H9 (cell line): Measurements from ENCODE around the gene CDC40. TPM values are rescaled to one million over a fixed set of nuclear protein-coding genes. Genes with fewer than 3 reads are reported as not detected.

Source experiments
- DNase-seq: peaks from one replicate; pipeline ENCODE4 v3.0.0-alpha.2; 2017
- H2AFZ ChIP-seq: one replicate; pipeline ENCODE4 v1.6.1; 2013; ENCODE audit warnings: mild to moderate bottlenecking, low read length, control low read depth, moderate library complexity
- H2AK5ac ChIP-seq: 2 replicates; pipeline ENCODE4 v1.6.1; 2013; ENCODE audit warnings: low read length, control low read depth, mixed read lengths; ENCODE audit not compliant: insufficient read length
- H2BK120ac ChIP-seq: one replicate; pipeline ENCODE4 v1.6.1; 2013; ENCODE audit warnings: low read depth, mild to moderate bottlenecking, low read length, control low read depth, inconsistent platforms; ENCODE audit not compliant: poor library complexity, severe bottlenecking
- H2BK12ac ChIP-seq: 2 replicates; pipeline ENCODE4 v1.6.1; 2013; ENCODE audit warnings: low read length, control low read depth, mixed read lengths, low read depth; ENCODE audit not compliant: insufficient read length
- H2BK15ac ChIP-seq: 2 replicates; pipeline ENCODE4 v1.6.1; 2013; ENCODE audit warnings: low read depth, low read length, control low read depth
- H2BK20ac ChIP-seq: one replicate; pipeline ENCODE4 v1.6.1; 2013; ENCODE audit warnings: low read depth, mild to moderate bottlenecking, low read length, control low read depth, inconsistent platforms; ENCODE audit not compliant: poor library complexity, severe bottlenecking
- H2BK5ac ChIP-seq: 2 replicates; pipeline ENCODE4 v1.6.1; 2013; ENCODE audit warnings: low read length, control low read depth, mixed read lengths; ENCODE audit not compliant: insufficient read length
- H3K14ac ChIP-seq: 2 replicates; pipeline ENCODE4 v1.6.1; 2013; ENCODE audit warnings: low read length, control low read depth; ENCODE audit not compliant: insufficient read depth
- H3K18ac ChIP-seq: 2 replicates; pipeline ENCODE4 v1.6.1; 2013; ENCODE audit warnings: low read depth, mild to moderate bottlenecking, mixed read lengths, low read length, control low read depth; ENCODE audit not compliant: insufficient read length
- H3K23ac ChIP-seq: 2 replicates; pipeline ENCODE4 v1.6.1; 2013; ENCODE audit warnings: low read length, control low read depth, mixed read lengths, low read depth; ENCODE audit not compliant: insufficient read length
- H3K23me2 ChIP-seq: 2 replicates; pipeline ENCODE4 v1.6.1; 2013; ENCODE audit warnings: low read depth, mild to moderate bottlenecking, mixed read lengths, low read length, control low read depth; ENCODE audit not compliant: insufficient read length, poor library complexity, severe bottlenecking
- H3K27ac ChIP-seq: 2 replicates; pipeline ENCODE4 v1.5.1; 2013; ENCODE audit warnings: low read length, control low read depth, mixed read lengths, low read depth; ENCODE audit not compliant: insufficient read length
- H3K27me3 ChIP-seq: 2 replicates; pipeline ENCODE4 v1.6.1; 2013; ENCODE audit warnings: low read length, control low read depth, inconsistent platforms; ENCODE audit not compliant: insufficient read depth
- H3K4ac ChIP-seq: 2 replicates; pipeline ENCODE4 v1.6.1; 2013; ENCODE audit warnings: low read depth, mild to moderate bottlenecking, control low read depth, inconsistent platforms, low read length, moderate library complexity
- H3K4me1 ChIP-seq: 2 replicates; pipeline ENCODE4 v1.6.1; 2013; ENCODE audit warnings: low read length, control low read depth, inconsistent platforms; ENCODE audit not compliant: insufficient read depth
- H3K4me2 ChIP-seq: 2 replicates; pipeline ENCODE4 v1.6.1; 2013; ENCODE audit warnings: low read length, control low read depth, mixed read lengths; ENCODE audit not compliant: insufficient read length, insufficient read depth
- H3K56ac ChIP-seq: 2 replicates; pipeline ENCODE4 v1.6.1; 2013; ENCODE audit warnings: low read depth, mild to moderate bottlenecking, mixed read lengths, low read length, control low read depth; ENCODE audit not compliant: insufficient read length
- H3K79me1 ChIP-seq: 2 replicates; pipeline ENCODE4 v1.6.1; 2013; ENCODE audit warnings: low read depth, mild to moderate bottlenecking, moderate library complexity, low read length, control low read depth, inconsistent platforms; ENCODE audit not compliant: insufficient read depth, poor library complexity, severe bottlenecking
- H3K79me2 ChIP-seq: 2 replicates; pipeline ENCODE4 v1.6.1; 2013; ENCODE audit warnings: low read length, control low read depth, inconsistent platforms; ENCODE audit not compliant: insufficient read depth
- H3K9ac ChIP-seq: 2 replicates; pipeline ENCODE4 v1.6.1; 2013; ENCODE audit warnings: low read length, control low read depth, mixed read lengths; ENCODE audit not compliant: insufficient read length; ENCODE audit errors: extremely low read depth
- H3K9me3 ChIP-seq: one replicate; pipeline ENCODE4 v1.6.1; 2013; ENCODE audit warnings: low read depth, low read length, inconsistent platforms; ENCODE audit not compliant: control insufficient read depth
- H3T11ph ChIP-seq: one replicate; pipeline ENCODE4 v1.6.1; 2013; ENCODE audit warnings: mild to moderate bottlenecking, low read length, control low read depth, inconsistent platforms
- H4K20me1 ChIP-seq: one replicate; pipeline ENCODE4 v1.6.1; 2013; ENCODE audit not compliant: control insufficient read depth, insufficient read length, insufficient read depth
- H4K5ac ChIP-seq: 2 replicates; pipeline ENCODE4 v1.6.1; 2013; ENCODE audit warnings: low read depth, mild to moderate bottlenecking, mixed read lengths, low read length, control low read depth; ENCODE audit not compliant: insufficient read length
- H4K8ac ChIP-seq: replicated peaks from 2 replicates; pipeline ENCODE4 v1.6.1; 2013; ENCODE audit warnings: low read length, control low read depth, mixed read lengths, low read depth; ENCODE audit not compliant: insufficient read length
- H4K91ac ChIP-seq: 2 replicates; pipeline ENCODE4 v1.6.1; 2013; ENCODE audit warnings: low read depth, mild to moderate bottlenecking, moderate library complexity, mixed read lengths, low read length, control low read depth; ENCODE audit not compliant: insufficient read length
- H3K27ac Mint-ChIP-seq, 3 experiments: 2 replicates in 2 of 3; 3 replicates in 1 of 3; pipeline ENCODE4 v1.8.0; 2020 to 2021; ENCODE audit warnings: mixed read lengths in 3 of 3, mild to moderate bottlenecking in 1 of 3, moderate library complexity in 1 of 3
- H3K27me3 Mint-ChIP-seq: 2 replicates; pipeline ENCODE4 v1.8.0; 2021; ENCODE audit warnings: low read depth, mild to moderate bottlenecking, moderate library complexity, mixed read lengths
- H3K36me3 Mint-ChIP-seq, 3 experiments: 2 replicates in 2 of 3; 3 replicates in 1 of 3; pipeline ENCODE4 v1.8.0; 2020 to 2021; ENCODE audit warnings: low read depth in 3 of 3, mixed read lengths in 3 of 3; ENCODE audit not compliant: insufficient read depth in 1 of 3
- H3K4me1 Mint-ChIP-seq, 2 experiments: 2 replicates each; pipeline ENCODE4 v1.8.0; 2020; ENCODE audit warnings: mixed read lengths in 2 of 2
- H3K4me3 Mint-ChIP-seq, 2 experiments: 2 replicates in 1 of 2; 3 replicates in 1 of 2; pipeline ENCODE4 v1.8.0; 2020 to 2021; ENCODE audit warnings: mild to moderate bottlenecking in 2 of 2, mixed read lengths in 2 of 2, moderate library complexity in 1 of 2
- H3K9me3 Mint-ChIP-seq, 2 experiments: 2 replicates in 1 of 2; 3 replicates in 1 of 2; pipeline ENCODE4 v1.8.0; 2020; ENCODE audit warnings: mild to moderate bottlenecking in 2 of 2, mixed read lengths in 2 of 2, moderate library complexity in 1 of 2
- WGBS: extraction: QIAGEN DNeasy Blood & Tissue Kit; methylation state at CpG from one replicate; pipeline ENCODE4 v1.1.7; 2013; ENCODE audit warnings: missing lambda C conversion rate, low lambda C conversion rate, mixed read lengths; ENCODE audit not compliant: insufficient read length; ENCODE audit errors: extremely low coverage; 5-methylcytosine and 5-hydroxymethylcytosine counted together
- total RNA-seq: library from RNA; stranded (reverse); gene quantifications from 2 replicates; pipeline ENCODE4 v1.2.1, GENCODE V29; 2021
- TF ChIP-seq, protein P1 (sequence below): fragments of 200-600 bp; sonication (generic); conservative IDR thresholded peaks from 3 replicates; pipeline ENCODE4 v1.8.0; 2021; ENCODE audit warnings: antibody characterized with exemption, mild to moderate bottlenecking

CDC40 gene
- total RNA-seq, 1 experiment from 2014 or later: 23.5 TPM

DNA sequence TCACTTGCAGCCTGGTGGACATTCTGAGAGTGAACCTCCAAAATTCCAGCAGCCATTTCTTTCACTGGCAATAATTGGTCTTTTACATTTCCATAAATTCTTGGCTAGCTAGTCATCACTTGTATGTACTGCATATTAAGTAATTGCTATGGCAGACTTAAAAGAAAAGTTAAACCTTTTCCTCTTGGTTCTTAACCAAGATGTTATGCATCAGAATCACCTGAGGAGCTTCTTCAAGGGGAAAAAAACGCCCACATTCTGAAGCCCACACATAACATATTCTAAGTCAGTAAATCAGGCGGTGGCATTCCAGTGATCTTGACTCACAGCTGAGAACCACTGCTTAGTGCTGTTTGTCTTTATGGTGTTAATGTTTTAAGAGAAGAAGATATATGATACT lies 37.0 kb downstream of the CDC40 start:
- TF ChIP-seq, protein P1, sequence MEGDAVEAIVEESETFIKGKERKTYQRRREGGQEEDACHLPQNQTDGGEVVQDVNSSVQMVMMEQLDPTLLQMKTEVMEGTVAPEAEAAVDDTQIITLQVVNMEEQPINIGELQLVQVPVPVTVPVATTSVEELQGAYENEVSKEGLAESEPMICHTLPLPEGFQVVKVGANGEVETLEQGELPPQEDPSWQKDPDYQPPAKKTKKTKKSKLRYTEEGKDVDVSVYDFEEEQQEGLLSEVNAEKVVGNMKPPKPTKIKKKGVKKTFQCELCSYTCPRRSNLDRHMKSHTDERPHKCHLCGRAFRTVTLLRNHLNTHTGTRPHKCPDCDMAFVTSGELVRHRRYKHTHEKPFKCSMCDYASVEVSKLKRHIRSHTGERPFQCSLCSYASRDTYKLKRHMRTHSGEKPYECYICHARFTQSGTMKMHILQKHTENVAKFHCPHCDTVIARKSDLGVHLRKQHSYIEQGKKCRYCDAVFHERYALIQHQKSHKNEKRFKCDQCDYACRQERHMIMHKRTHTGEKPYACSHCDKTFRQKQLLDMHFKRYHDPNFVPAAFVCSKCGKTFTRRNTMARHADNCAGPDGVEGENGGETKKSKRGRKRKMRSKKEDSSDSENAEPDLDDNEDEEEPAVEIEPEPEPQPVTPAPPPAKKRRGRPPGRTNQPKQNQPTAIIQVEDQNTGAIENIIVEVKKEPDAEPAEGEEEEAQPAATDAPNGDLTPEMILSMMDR: no peak
- Mint-ChIP-seq H3K4me3 (no peak overlapping the region), H3K9me3 (no peaks in the 10 kb centered on the region; a peak in 1 of 5 replicates), H3K4me1 (no peaks in the 10 kb centered on the region), H3K27me3 (no peaks in the 10 kb centered on the region), H3K36me3 (peaks cover 24 to 54% (median 43%) of the 10 kb centered on the region in 3 experiments), H3K27ac (no peak overlapping the region)
- Histone ChIP-seq H2BK120ac (no peak overlapping the region), H2BK15ac (no peak overlapping the region), H4K5ac (no peak overlapping the region), H3K4ac (no peak overlapping the region), H3K23ac (no peak overlapping the region), H3K79me1 (no peaks in the 10 kb centered on the region), H3K18ac (no peak overlapping the region), H3T11ph (no peak overlapping the region), H4K91ac (no peak overlapping the region), H3K9ac (no peak overlapping the region), H3K4me1 (no peaks in the 10 kb centered on the region), H2AFZ (no peak overlapping the region), H3K27ac (no peak overlapping the region), H3K56ac (no peak overlapping the region), H4K8ac (no peak overlapping the region), H3K4me2 (no peak overlapping the region), H2AK5ac (no peak overlapping the region), H2BK20ac (no peak overlapping the region), H3K27me3 (no peaks in the 10 kb centered on the region), H3K23me2 (no peaks in the 10 kb centered on the region), H3K9me3 (no peaks in the 10 kb centered on the region), H4K20me1 (no peaks in the 10 kb centered on the region), H3K79me2 (no peaks in the 10 kb centered on the region), H2BK5ac (no peak overlapping the region), H3K14ac (no peak overlapping the region), H2BK12ac (no peak overlapping the region)
- no peak for DNase-seq
- no CpG with 5 or more reads among the region's 2 CpGs for WGBS
